Sigmoid colon (tissue), 7 donors: Measurements from ENCODE around the gene NPBWR2. TPM values are rescaled to one million over a fixed set of nuclear protein-coding genes. Genes with fewer than 3 reads are reported as not detected.
A peak's percentile ranks its signal among the peaks of the same experiment; 100 is the strongest.

Experiments used
- DNase-seq: peaks from one replicate; pipeline ENCODE4 v3.0.0-alpha.2; 2019
- H3K27ac ChIP-seq, 4 donors: fragments of 200-600 bp; sonication (generic); one replicate each; pipeline ENCODE4 v1.5.1; 2016 to 2019; ENCODE audit warnings: mild to moderate bottlenecking in 1 of 4
- H3K27me3 ChIP-seq, 3 donors: fragments of 200-600 bp; sonication (generic); one replicate each; pipeline ENCODE4 v1.5.1; 2019; ENCODE audit warnings: mild to moderate bottlenecking in 1 of 3
- H3K36me3 ChIP-seq, 4 donors: fragments of 200-600 bp; sonication (generic); one replicate each; pipeline ENCODE4 v1.5.1; 2016 to 2019
- H3K4me1 ChIP-seq, 4 donors: fragments of 200-600 bp; sonication (generic); one replicate each; pipeline ENCODE4 v1.5.1; 2017 to 2019
- H3K4me3 ChIP-seq, 4 donors: fragments of 200-600 bp; sonication (generic); one replicate each; pipeline ENCODE4 v1.5.1; 2017 to 2019; ENCODE audit warnings: mild to moderate bottlenecking in 2 of 4, moderate library complexity in 1 of 4
- H3K9me3 ChIP-seq, 4 donors: fragments of 200-600 bp in 3 of 4; sonication (generic) in 3 of 4; one replicate each; pipeline versions ENCODE4 v1.5.1 to v1.6.1; 2013 to 2019
- CTCF ChIP-seq, 4 experiments: fragments of 450-650 bp in 3 of 4; fragments of 200-600 bp in 1 of 4; IDR thresholded peaks; one replicate each; pipeline ENCODE4 v1.5.1; 2016 to 2019; ENCODE audit warnings: antibody characterized with exemption in 4 of 4, mild to moderate bottlenecking in 3 of 4, moderate library complexity in 2 of 4
- EP300 ChIP-seq, 4 donors: sonication (generic); formaldehyde crosslinking; IDR thresholded peaks; one replicate each; pipeline ENCODE4 v1.6.1; 2017; ENCODE audit warnings: antibody characterized with exemption in 4 of 4
- POLR2A ChIP-seq, 2 donors: fragments of 450-650 bp; IDR thresholded peaks; one replicate each; pipeline ENCODE4 v1.6.1; 2016; ENCODE audit warnings: antibody characterized with exemption in 2 of 2, mild to moderate bottlenecking in 2 of 2, moderate library complexity in 2 of 2
- POLR2AphosphoS5 ChIP-seq, 4 donors: sonication (generic); formaldehyde crosslinking; IDR thresholded peaks; one replicate each; pipeline ENCODE4 v1.6.1; 2017; ENCODE audit warnings: antibody characterized with exemption in 4 of 4
- WGBS, 2 donors: extraction: QIAGEN DNeasy Blood & Tissue Kit; methylation state at CpG; one replicate each; pipeline ENCODE4 v1.1.7; 2013; 5-methylcytosine and 5-hydroxymethylcytosine counted together
- intact Hi-C: fragments of 100-400 bp; cut with DNase I; formaldehyde crosslinking; loops from one replicate; pipeline ENCODE4 v1.15.1; 2023
- polyA plus RNA-seq, 3 donors: library from polyadenylated mRNA; stranded (reverse); fragments of 200-250 nt; gene quantifications; one replicate each; pipeline ENCODE4 v1.2.3, GENCODE V29; 2013
- total RNA-seq, 4 donors: library from RNA; depleted of rRNA; stranded (reverse); fragments of >200 nt; gene quantifications; one replicate each; pipeline ENCODE4 v1.1.0, GENCODE V29; 2016
- donor health status: healthy with polysubstance abuse.
- donor health status: Bipolar disorder and iron deficiency.
- donor health status: healthy.

NPBWR2 gene
- total and polyA plus RNA-seq, 7 donors = not detected

DNA sequence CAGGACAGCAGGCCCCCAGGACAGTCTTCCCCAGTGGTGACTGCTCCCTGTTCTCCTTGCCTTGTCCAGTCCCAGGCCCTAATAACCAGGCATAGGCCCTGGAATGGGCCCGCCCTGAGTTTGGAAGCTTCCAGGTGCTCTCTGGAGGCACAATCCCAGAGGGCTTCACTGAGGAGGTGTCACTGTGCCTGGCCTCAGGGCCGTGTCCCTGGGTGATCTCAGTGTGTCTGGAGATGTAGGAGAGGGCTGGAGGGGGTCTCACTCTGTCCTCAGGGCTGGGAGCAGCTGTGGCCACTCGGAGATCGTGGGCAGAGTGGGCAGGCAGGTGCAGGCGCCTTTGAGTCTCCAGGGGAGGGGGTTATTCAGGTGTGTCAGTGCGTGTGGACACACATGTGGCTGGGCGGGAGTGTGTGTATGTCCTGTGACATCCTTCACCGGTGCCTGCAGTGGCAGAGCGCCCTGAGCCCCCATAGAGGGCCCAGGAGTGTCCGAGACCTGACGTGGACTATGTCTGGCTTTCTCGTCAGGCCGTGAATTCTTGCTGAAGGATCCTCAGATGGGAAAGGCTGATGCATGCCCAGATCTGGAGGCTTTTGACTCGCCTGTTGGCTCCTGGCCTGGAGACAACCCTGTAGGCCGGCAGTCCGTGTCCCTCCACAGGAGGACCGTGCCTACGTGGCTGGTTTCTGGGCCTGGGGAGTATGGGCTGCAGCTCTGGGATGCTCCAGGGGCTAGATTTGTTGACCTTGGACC is 5.5 kb upstream of the NPBWR2 start:
- Histone ChIP-seq H3K36me3 (no peaks in the 10 kb centered on the region), H3K9me3 (no peaks in the 10 kb centered on the region), H3K4me3 (no peak overlapping the region), H3K4me1 (no peaks in the 10 kb centered on the region), H3K27ac (no peak overlapping the region), H3K27me3 (no peaks in the 10 kb centered on the region)
- peak; percentile 50 for DNase-seq
- no peak for TF ChIP-seq POLR2AphosphoS5 (IDR thresholded peaks at IDR 0.05)
- no peak for TF ChIP-seq EP300 (IDR thresholded peaks at IDR 0.05)
- no peak for TF ChIP-seq POLR2A (IDR thresholded peaks at IDR 0.05)
- TF ChIP-seq CTCF (IDR thresholded peaks at IDR 0.05) = no peak
- 78 to 85% methylated on average over 18 of the region's 18 CpGs for WGBS, 2 donors
- intact Hi-C loops = no loop called here

DNA sequence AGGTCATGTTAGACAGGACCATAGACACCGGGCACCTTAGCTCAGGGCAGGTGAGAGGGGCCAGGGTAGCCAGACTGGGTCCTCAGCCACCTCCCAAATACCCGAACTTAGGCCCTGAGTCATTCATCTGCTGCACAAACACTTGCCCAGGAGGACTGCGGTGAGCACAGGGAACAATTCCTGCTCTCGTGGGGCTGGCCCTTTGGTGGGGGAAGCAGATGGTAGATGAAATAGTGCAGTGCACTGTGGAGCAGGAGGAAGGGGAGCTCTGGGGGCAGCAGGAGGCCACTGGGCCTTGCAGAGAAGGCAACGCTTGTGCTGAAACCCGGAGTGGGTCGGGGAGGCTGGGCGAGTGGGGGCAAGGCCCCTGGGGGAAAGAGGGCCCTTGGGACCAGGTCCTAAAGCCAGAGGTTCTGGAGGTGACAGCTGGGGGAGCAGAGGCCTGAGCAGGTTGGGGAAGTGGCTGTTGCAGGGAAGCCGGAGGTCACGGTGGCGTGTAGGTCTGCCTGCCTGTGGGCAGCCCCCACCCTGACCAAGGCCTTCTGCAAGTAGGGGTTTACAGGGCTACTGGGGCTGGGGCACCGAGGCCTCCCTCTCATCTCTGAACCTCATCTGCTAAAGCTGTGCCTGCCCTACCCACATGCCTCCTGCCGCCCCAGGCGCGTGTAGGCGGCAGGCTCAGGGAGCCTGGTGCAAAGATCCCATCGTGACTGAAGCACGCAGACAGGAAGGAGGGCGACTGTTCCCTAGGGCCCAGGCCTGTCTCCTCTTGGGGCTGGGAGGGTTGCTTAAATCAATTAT is 4.7 kb upstream of the NPBWR2 start:
- intact Hi-C loops = no loop called here
- DNase-seq = peak; percentile 54
- no peak overlapping the region for H3K27ac ChIP-seq

GRCh38 chr20:64110411-64111068 is 3.2 kb upstream of the NPBWR2 start:
- Histone ChIP-seq H3K4me3 (no peak overlapping the region), H3K36me3 (no peaks in the 10 kb centered on the region), H3K4me1 (no peaks in the 10 kb centered on the region), H3K27me3 (no peaks in the 10 kb centered on the region), H3K27ac (no peak overlapping the region), H3K9me3 (no peaks in the 10 kb centered on the region)
- peak; percentile 58 for DNase-seq
- TF ChIP-seq POLR2AphosphoS5 (IDR thresholded peaks at IDR 0.05) (no peak), EP300 (IDR thresholded peaks at IDR 0.05) (no peak), POLR2A (IDR thresholded peaks at IDR 0.05) (no peak), CTCF (IDR thresholded peaks at IDR 0.05) (no peak)
- 87 to 92% methylated on average over 10 of the region's 10 CpGs for WGBS, 2 donors
- intact Hi-C loops = no loop called here

More for the DNA sequence above, 4.7 kb upstream of the NPBWR2 start:
- TF ChIP-seq CTCF (IDR thresholded peaks at IDR 0.05) (no peak), EP300 (IDR thresholded peaks at IDR 0.05) (no peak), POLR2AphosphoS5 (IDR thresholded peaks at IDR 0.05) (no peak), POLR2A (IDR thresholded peaks at IDR 0.05) (no peak)
- no peak overlapping the region for H3K4me3 ChIP-seq
- WGBS, 2 donors = 58 to 76% methylated on average over 19 of the region's 19 CpGs
- H3K4me1 ChIP-seq = no peaks in the 10 kb centered on the region
- no peaks in the 10 kb centered on the region for H3K36me3 ChIP-seq
- H3K9me3 ChIP-seq = no peaks in the 10 kb centered on the region
- no peaks in the 10 kb centered on the region for H3K27me3 ChIP-seq

DNA sequence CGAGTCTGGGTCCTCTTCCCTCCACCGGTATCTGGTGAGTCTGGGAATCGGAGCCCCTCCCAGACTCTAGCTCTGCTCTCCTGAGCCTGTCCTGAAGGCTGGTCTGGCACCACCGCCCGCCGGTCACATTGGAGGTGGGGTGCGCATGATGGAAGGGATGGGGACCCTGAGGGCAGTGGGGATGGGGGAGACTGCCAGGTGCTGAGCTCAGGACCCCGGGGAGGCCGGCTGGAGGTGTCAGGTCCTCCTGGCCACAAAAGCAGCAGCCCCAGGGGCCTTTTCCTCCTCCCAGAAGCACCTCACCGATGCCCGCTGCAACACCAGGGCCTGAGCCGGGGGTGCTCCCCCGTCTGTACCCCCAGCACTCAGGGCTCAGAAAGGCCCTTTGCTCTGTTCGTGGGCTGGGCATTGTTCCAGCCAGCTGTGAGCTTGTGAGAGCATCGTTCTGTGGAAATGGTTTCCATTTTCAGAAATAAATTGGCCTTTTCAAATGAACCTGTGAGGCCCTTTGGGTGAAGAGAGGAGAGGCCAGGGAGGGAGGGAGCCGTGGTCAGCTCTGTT is 2.5 kb upstream of the NPBWR2 start:
- no peak for TF ChIP-seq POLR2A (IDR thresholded peaks at IDR 0.05)
- no peak for TF ChIP-seq EP300 (IDR thresholded peaks at IDR 0.05)
- no peak for TF ChIP-seq POLR2AphosphoS5 (IDR thresholded peaks at IDR 0.05)
- TF ChIP-seq CTCF (IDR thresholded peaks at IDR 0.05) = no peak
- Histone ChIP-seq H3K27ac (no peak overlapping the region), H3K4me1 (no peaks in the 10 kb centered on the region), H3K36me3 (no peaks in the 10 kb centered on the region), H3K9me3 (no peaks in the 10 kb centered on the region), H3K27me3 (no peaks in the 10 kb centered on the region), H3K4me3 (no peak overlapping the region)
- peak; percentile 58 for DNase-seq
- WGBS, 2 donors = 73 to 79% methylated on average over 16 of the region's 16 CpGs
- intact Hi-C loops = no loop called here
